D721Med (cell line): ENCODE data around the gene WFDC2.

Experiments used
- DNase-seq: peaks from one replicate; pipeline ENCODE4 v3.0.0; 2011; ENCODE audit warnings: low spot score; ENCODE audit not compliant: insufficient read length
- FAIRE-seq: peaks from 2 replicates; lab custom pipeline; 2011; peaks lifted over from hg19 to GRCh38; lab: Jason Lieb, UNC
- CTCF ChIP-seq: IDR thresholded peaks from 2 replicates; pipeline ENCODE4 v1.5.1; 2012; ENCODE audit warnings: mild to moderate bottlenecking, control low read depth; ENCODE audit not compliant: insufficient read depth; ENCODE audit errors: missing control alignments

Gene WFDC2

GRCh38 chr20:45503403-45503802, 33.9 kb downstream of the WFDC2 start:
- FAIRE-seq (no peak), DNase-seq (no peak)
- TF ChIP-seq CTCF = no peak

GRCh38 chr20:45506398-45506797, 36.8 kb downstream of the WFDC2 start:
- TF ChIP-seq CTCF = no peak
- DNase-seq = no peak
- FAIRE-seq = no peak

- no peak for FAIRE-seq
- no peak for DNase-seq
- no peak for TF ChIP-seq CTCF
These were observed 37.7 kb downstream of the WFDC2 start for GRCh38 chr20:45507011-45507820.

- no peak for FAIRE-seq
- DNase-seq = no peak
- TF ChIP-seq CTCF = no peak
These were observed 38.7 kb downstream of the WFDC2 start for GRCh38 chr20:45508068-45508886.

- DNase-seq = no peak
- FAIRE-seq = no peak
These were observed 39.5 kb downstream of the WFDC2 start for GRCh38 chr20:45509091-45509490.

GRCh38 chr20:45510242-45510862, 40.8 kb downstream of the WFDC2 start:
- DNase-seq (no peak), FAIRE-seq (no peak)
- TF ChIP-seq CTCF = no peak

More at GRCh38 chr20:45509091-45509490, 39.5 kb downstream of the WFDC2 start:
- no peak for TF ChIP-seq CTCF
